CD4-positive, CD25-positive, alpha-beta regulatory T cell (primary cell): ENCODE measurements around the gene HSPB6. TPM values are rescaled to one million over a fixed set of nuclear protein-coding genes. Genes with fewer than 3 reads are reported as not detected.
A peak's percentile ranks its signal among the peaks of the same experiment; 100 is the strongest.
"Not testable (repeated sequence)": the region's sequence is repeated elsewhere in the genome, so short reads cannot be mapped to it uniquely, and the experiment has no call there.

Experiments
- ATAC-seq, 2 donors: fragments of 150-1000 bp; cut with Tn5 transposase; one replicate each; pipeline ENCODE4 v1.10.0; 2021; ENCODE audit warnings: low read depth in 2 of 2, moderate number of reproducible peaks in 2 of 2, moderate library complexity in 1 of 2
- DNase-seq, 3 donors: peaks; one replicate each; pipeline versions ENCODE4 v3.0.0 to v3.0.0-alpha.2; 2012 to 2022; ENCODE audit warnings: mixed read lengths in 1 of 3
- H3K27ac ChIP-seq: one replicate; pipeline ENCODE4 v1.7.0; 2013; ENCODE audit warnings: mild to moderate bottlenecking, low read length; ENCODE audit not compliant: insufficient read depth, poor library complexity, severe bottlenecking
- H3K27me3 ChIP-seq: one replicate; pipeline ENCODE4 v1.7.0; 2013; ENCODE audit warnings: low read length; ENCODE audit not compliant: control insufficient read depth, insufficient read depth
- H3K36me3 ChIP-seq: one replicate; pipeline ENCODE4 v1.7.0; 2013; ENCODE audit warnings: mild to moderate bottlenecking, low read length, moderate library complexity; ENCODE audit not compliant: control insufficient read depth, insufficient read depth
- H3K4me1 ChIP-seq: 2 replicates; pipeline ENCODE4 v1.7.0; 2013; ENCODE audit warnings: mild to moderate bottlenecking, low read length; ENCODE audit not compliant: insufficient read depth, control insufficient read depth, poor library complexity, severe bottlenecking
- H3K4me3 ChIP-seq: one replicate; pipeline ENCODE4 v1.7.0; 2013; ENCODE audit warnings: low read depth, mild to moderate bottlenecking, low read length, moderate library complexity
- H3K9me3 ChIP-seq, 2 experiments: 1 replicate in 1 of 2; 2 replicates in 1 of 2; pipeline ENCODE4 v1.7.0; 2013; ENCODE audit warnings: low read length in 2 of 2, mild to moderate bottlenecking in 1 of 2, moderate library complexity in 1 of 2; ENCODE audit not compliant: control insufficient read depth in 2 of 2
- H3K27ac Mint-ChIP-seq, 3 donors: one replicate each; pipeline ENCODE4 v1.8.0; 2020 to 2022; ENCODE audit warnings: mild to moderate bottlenecking in 3 of 3, mixed read lengths in 3 of 3, moderate library complexity in 2 of 3
- H3K27me3 Mint-ChIP-seq: one replicate; pipeline ENCODE4 v1.8.0; 2022; ENCODE audit warnings: mild to moderate bottlenecking, mixed read lengths
- H3K36me3 Mint-ChIP-seq: one replicate; pipeline ENCODE4 v1.8.0; 2020; ENCODE audit warnings: mixed read lengths
- H3K4me1 Mint-ChIP-seq, 4 donors: one replicate each; pipeline ENCODE4 v1.8.0; 2020 to 2022; ENCODE audit warnings: mixed read lengths in 4 of 4, mild to moderate bottlenecking in 1 of 4
- H3K4me3 Mint-ChIP-seq, 4 donors: one replicate each; pipeline ENCODE4 v1.8.0; 2020 to 2022; ENCODE audit warnings: mild to moderate bottlenecking in 4 of 4, mixed read lengths in 4 of 4, moderate library complexity in 3 of 4
- H3K9me3 Mint-ChIP-seq, 7 donors: one replicate each; pipeline ENCODE4 v1.8.0; 2020 to 2022; ENCODE audit warnings: mixed read lengths in 7 of 7, mild to moderate bottlenecking in 3 of 7, moderate library complexity in 2 of 7
- polyA plus RNA-seq, 4 donors: library from polyadenylated mRNA; unstranded; fragments of 300-500 nt; fragmentation: Illumina TruSeq; gene quantifications; one replicate each; pipeline ENCODE4 v1.2.3, GENCODE V29; 2021
- total RNA-seq: library from RNA; stranded (reverse); gene quantifications from one replicate; pipeline ENCODE4 v1.2.3, GENCODE V29; 2022

The HSPB6 gene
- total and polyA plus RNA-seq, 5 donors from 2014 or later, result not detected

DNA sequence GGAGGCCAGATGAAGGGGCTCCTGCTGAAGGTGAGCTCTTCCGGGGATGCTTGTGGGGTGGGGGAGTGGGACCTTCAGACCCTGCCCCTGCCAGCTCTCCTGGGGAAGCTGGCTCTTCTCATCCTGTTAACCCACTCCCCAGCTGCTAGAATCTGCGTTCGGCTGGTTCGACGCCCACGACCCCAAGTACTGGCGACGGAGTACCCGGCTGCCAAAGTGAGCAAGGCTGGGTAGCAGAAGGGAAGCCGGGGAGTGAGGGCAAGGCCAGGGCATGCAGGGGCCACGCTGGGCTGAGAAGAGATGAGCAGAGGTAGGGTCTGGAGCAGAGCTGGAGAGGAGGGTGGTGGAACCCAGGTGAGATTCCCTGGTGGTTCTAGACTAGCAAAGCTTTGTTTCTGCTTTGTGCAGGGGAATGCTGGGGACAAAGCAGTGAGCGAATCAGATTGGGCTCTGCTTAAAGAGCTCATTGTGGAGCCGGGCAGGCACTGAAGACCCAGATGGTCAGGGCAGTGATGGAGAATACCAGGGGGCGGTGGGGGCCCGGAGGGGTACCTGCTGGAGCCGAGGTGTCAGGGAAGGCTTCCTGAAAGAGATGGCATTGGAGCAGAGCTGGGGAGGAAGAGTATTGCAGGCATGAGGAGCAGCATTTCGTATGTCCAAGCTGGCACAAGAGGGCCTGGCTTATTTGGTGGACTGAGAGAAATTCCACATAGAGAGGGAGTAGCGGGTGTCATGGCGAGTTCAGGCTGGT, 28.7 kb downstream of the HSPB6 start:
- Mint-ChIP-seq H3K4me3 (peak overlapping the region in 1 of 4 donors; percentile 47), H3K9me3 (no peaks in the 10 kb centered on the region), H3K27me3 (no peaks in the 10 kb centered on the region), H3K4me1 (peaks cover 0 to 4% (median 1%) of the 10 kb centered on the region in 4 donors), H3K36me3 (peaks cover 46% of the 10 kb centered on the region), H3K27ac (peak overlapping the region in 1 of 3 donors; percentile 76)
- no peaks in the 10 kb centered on the region for H3K9me3 ChIP-seq
- DNase-seq, result no peak
- H3K36me3 ChIP-seq, result peaks cover 87% of the 10 kb centered on the region
- no peaks in the 10 kb centered on the region for H3K27me3 ChIP-seq
- no peak for ATAC-seq
- no peaks in the 10 kb centered on the region for H3K4me1 ChIP-seq
- no peak overlapping the region for H3K27ac ChIP-seq
- no peak overlapping the region for H3K4me3 ChIP-seq

DNA sequence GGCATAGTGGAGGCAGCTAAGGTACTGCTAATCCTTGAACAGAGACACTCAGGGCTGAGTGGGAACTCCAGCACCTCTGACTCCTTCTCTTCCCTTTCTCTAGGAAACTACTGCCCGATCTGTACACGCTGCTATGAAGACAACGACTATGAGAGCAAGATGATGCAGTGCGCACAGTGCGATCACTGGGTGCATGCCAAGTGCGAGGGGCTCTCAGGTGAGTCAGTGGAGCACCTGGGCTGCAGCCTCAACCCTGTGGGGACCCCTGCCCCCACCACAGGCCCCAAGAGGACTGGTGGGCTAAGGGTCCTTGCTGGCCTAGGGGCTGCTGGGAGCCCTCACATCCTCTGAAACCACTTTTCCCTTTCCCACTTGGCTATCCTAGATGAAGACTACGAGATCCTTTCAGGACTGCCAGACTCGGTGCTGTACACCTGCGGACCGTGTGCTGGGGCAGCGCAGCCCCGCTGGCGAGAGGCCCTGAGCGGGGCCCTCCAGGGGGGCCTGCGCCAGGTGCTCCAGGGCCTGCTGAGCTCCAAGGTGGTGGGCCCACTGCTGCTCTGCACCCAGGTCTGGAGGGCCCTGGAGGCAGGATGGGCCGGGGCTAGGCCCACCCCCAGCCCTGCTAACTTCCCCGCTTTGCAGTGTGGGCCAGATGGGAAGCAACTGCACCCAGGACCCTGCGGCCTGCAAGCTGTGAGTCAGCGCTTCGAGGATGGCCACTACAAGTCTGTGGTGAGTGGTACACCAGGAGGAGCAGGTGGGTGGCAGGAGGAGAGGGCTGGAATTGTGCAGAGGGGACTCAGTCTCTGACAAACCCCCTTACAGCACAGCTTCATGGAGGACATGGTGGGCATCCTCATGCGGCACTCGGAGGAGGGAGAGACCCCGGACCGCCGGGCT, 29.5 kb downstream of the HSPB6 start:
- no peaks in the 10 kb centered on the region for H3K27me3 Mint-ChIP-seq
- no peak overlapping the region for H3K27ac Mint-ChIP-seq
- peaks cover 46% of the 10 kb centered on the region for H3K36me3 Mint-ChIP-seq

DNA sequence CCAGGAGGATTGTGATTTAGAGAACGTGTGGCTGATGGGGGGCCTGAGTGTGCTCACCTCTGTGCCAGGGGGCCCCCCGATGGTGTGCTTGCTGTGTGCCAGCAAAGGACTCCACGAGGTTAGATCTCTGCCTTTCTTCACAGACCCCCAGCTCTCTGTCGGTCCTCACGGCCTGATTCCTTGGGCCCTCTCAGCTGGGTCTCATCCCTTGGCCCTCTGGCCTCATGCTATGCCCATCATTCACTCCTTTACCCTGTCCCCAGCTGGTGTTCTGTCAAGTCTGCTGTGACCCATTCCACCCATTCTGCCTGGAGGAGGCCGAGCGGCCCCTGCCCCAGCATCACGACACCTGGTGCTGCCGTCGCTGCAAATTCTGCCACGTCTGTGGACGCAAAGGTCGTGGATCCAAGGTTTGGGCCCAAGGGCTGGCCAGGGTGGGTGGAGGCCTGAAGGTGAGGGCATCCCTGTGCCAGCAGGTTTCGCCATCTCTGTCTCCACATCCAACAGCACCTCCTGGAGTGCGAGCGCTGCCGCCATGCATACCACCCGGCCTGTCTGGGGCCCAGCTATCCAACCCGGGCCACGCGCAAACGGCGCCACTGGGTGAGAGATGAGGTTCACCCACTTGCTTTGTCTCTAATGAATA, 31.5 kb downstream of the HSPB6 start:
- Mint-ChIP-seq H3K36me3 (peaks cover 41% of the 10 kb centered on the region), H3K27ac (no peak overlapping the region), H3K4me1 (peaks cover 0 to 8% (median 2%) of the 10 kb centered on the region in 4 donors), H3K9me3 (no peaks in the 10 kb centered on the region), H3K27me3 (no peaks in the 10 kb centered on the region), H3K4me3 (peak overlapping the region in 1 of 4 donors; percentile 69)
- no peak for ATAC-seq
- Histone ChIP-seq H3K27me3 (no peaks in the 10 kb centered on the region), H3K4me1 (no peaks in the 10 kb centered on the region), H3K36me3 (peaks cover 87% of the 10 kb centered on the region), H3K4me3 (no peak overlapping the region), H3K9me3 (no peaks in the 10 kb centered on the region), H3K27ac (no peak overlapping the region)
- no peak for DNase-seq

More for the DNA sequence above, 29.5 kb downstream of the HSPB6 start:
- peaks cover 0 to 4% (median 1%) of the 10 kb centered on the region in 4 donors for H3K4me1 Mint-ChIP-seq
- no peaks in the 10 kb centered on the region for H3K27me3 ChIP-seq
- H3K9me3 ChIP-seq, result no peaks in the 10 kb centered on the region
- H3K4me1 ChIP-seq, result no peaks in the 10 kb centered on the region
- DNase-seq (no peak), ATAC-seq (no peak)
- H3K27ac ChIP-seq, result no peak overlapping the region
- no peak overlapping the region for H3K4me3 Mint-ChIP-seq
- no peak overlapping the region for H3K4me3 ChIP-seq
- H3K9me3 Mint-ChIP-seq, result no peaks in the 10 kb centered on the region
- peaks cover 96% of the 10 kb centered on the region for H3K36me3 ChIP-seq

DNA sequence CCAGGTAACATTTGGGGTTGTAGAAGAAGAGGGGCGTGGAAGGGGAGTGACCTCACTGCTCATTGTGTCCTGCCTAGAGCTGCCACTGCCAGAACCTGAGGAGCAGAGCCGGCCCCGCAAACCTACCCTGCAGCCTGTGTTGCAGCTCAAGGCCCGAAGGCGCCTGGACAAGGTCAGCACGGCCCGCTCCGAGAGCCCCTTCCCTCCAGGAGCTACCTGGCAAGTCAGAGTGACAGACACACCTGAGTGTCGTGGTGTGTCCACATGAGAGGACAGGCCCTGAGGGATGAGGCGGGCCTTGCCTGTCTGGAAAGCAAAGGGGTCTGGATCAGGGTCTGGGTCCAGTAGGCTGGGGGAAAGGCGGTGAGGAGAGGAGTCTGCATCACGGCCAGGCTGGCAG, 32.3 kb downstream of the HSPB6 start:
- H3K4me1 Mint-ChIP-seq, result peaks cover 0 to 12% (median 4%) of the 10 kb centered on the region in 4 donors
- Histone ChIP-seq H3K27ac (no peak overlapping the region), H3K4me1 (peaks cover 6% of the 10 kb centered on the region), H3K4me3 (no peak overlapping the region), H3K9me3 (no peaks in the 10 kb centered on the region), H3K27me3 (no peaks in the 10 kb centered on the region), H3K36me3 (peaks cover 84% of the 10 kb centered on the region)
- peak overlapping the region in 1 of 3 donors; percentile 76 for H3K27ac Mint-ChIP-seq
- H3K9me3 Mint-ChIP-seq, result peaks cover 0 to 1% (median 0%) of the 10 kb centered on the region in 7 donors
- no peaks in the 10 kb centered on the region for H3K27me3 Mint-ChIP-seq
- peaks cover 39% of the 10 kb centered on the region for H3K36me3 Mint-ChIP-seq
- no peak overlapping the region for H3K4me3 Mint-ChIP-seq
- ATAC-seq (no peak), DNase-seq (no peak)

DNA sequence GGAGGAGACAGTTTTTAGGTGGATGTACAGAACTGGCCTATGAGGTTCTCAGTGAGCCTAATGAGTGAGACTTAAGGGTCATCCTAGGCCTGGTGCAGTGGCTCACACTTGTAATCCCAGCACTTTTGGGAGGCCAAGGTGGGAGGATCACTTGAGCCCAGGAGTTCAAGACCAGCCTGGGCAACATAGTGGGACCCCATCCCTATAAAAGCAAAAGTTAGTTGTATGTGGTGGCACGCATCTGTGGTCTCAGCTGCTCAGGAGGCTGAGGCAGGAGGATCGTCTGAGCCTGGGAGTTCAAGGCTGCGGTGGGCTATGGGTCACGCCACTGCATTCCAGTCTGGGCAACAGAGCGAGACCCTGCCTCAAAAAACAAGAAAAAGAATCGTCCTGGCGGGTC, 32.7 kb downstream of the HSPB6 start:
- not testable (repeated sequence) for H3K9me3 ChIP-seq, H3K4me3 ChIP-seq, H3K27me3 ChIP-seq, H3K9me3 Mint-ChIP-seq, DNase-seq, ATAC-seq, H3K4me3 Mint-ChIP-seq, H3K27ac ChIP-seq, H3K27me3 Mint-ChIP-seq
- H3K4me1 Mint-ChIP-seq, result peaks cover 0 to 16% (median 8%) of the 10 kb centered on the region in 4 donors
- H3K4me1 ChIP-seq, result peaks cover 10% of the 10 kb centered on the region
- H3K27ac Mint-ChIP-seq, result peak overlapping the region in 2 of 3 donors; percentile 14 to 76
- H3K36me3 Mint-ChIP-seq, result peaks cover 34% of the 10 kb centered on the region
- peaks cover 80% of the 10 kb centered on the region for H3K36me3 ChIP-seq

DNA sequence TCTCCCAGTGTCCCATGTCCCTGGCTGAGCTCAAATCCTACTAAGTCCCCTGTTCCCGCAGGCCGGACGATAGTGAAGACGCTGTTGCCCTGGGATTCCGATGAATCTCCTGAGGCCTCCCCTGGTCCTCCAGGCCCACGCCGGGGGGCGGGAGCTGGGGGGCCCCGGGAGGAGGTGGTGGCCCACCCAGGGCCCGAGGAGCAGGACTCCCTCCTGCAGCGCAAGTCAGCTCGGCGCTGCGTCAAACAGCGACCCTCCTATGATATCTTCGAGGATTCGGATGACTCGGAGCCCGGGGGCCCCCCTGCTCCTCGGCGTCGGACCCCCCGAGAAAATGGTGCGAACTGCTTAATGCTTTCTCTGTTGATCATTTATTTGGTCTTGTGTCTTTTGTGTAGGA, 33.2 kb downstream of the HSPB6 start:
- Histone ChIP-seq H3K27ac (no peak overlapping the region), H3K4me3 (no peak overlapping the region), H3K27me3 (no peaks in the 10 kb centered on the region), H3K4me1 (peaks cover 15% of the 10 kb centered on the region), H3K36me3 (peaks cover 76% of the 10 kb centered on the region), H3K9me3 (no peaks in the 10 kb centered on the region)
- Mint-ChIP-seq H3K4me1 (peaks cover 0 to 21% (median 8%) of the 10 kb centered on the region in 4 donors), H3K4me3 (no peak overlapping the region), H3K27me3 (peaks cover 1% of the 10 kb centered on the region), H3K9me3 (peaks cover 0 to 1% (median 0%) of the 10 kb centered on the region in 7 donors), H3K27ac (peak overlapping the region in 1 of 3 donors; percentile 76), H3K36me3 (peaks cover 30% of the 10 kb centered on the region)
- no peak for DNase-seq
- ATAC-seq, result no peak

DNA sequence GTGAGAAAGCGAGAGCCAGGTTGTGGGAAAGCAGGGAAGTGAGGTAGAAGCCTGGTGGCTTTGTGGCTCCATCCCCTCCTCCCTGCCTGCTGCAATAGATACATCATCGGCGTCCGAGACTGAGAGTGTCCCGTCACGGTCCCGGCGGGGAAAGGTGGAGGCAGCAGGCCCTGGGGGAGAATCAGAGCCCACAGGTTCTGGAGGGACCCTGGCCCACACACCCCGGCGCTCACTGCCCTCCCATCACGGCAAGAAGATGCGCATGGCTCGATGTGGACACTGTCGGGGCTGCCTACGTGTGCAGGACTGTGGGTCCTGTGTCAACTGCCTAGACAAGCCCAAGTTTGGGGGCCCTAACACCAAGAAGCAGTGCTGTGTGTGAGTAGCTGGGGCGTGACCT, 33.9 kb downstream of the HSPB6 start:
- Histone ChIP-seq H3K9me3 (no peaks in the 10 kb centered on the region), H3K4me1 (peaks cover 20% of the 10 kb centered on the region), H3K27ac (no peak overlapping the region), H3K27me3 (no peaks in the 10 kb centered on the region), H3K4me3 (no peak overlapping the region), H3K36me3 (peaks cover 68% of the 10 kb centered on the region)
- DNase-seq, result no peak
- H3K36me3 Mint-ChIP-seq, result peaks cover 30% of the 10 kb centered on the region
- peaks cover 0 to 24% (median 8%) of the 10 kb centered on the region in 4 donors for H3K4me1 Mint-ChIP-seq
- peaks cover 4% of the 10 kb centered on the region for H3K27me3 Mint-ChIP-seq
- H3K4me3 Mint-ChIP-seq, result no peak overlapping the region
- peaks cover 0 to 1% (median 0%) of the 10 kb centered on the region in 7 donors for H3K9me3 Mint-ChIP-seq
- ATAC-seq, result no peak
- no peak overlapping the region for H3K27ac Mint-ChIP-seq
